Right lobe of liver (tissue), 4 donors: Measurements from ENCODE around the gene ZNF341.

Source experiments
- CTCF ChIP-seq, 4 donors: fragments of 200-600 bp in 3 of 4; fragments of 450-650 bp in 1 of 4; IDR thresholded peaks; one replicate each; pipeline versions ENCODE4 v1.5.1 to v1.8.0; 2016 to 2022; ENCODE audit warnings: antibody characterized with exemption in 4 of 4, mild to moderate bottlenecking in 2 of 4
- POLR2A ChIP-seq: fragments of 450-650 bp; IDR thresholded peaks from one replicate; pipeline ENCODE4 v1.6.1; 2017; ENCODE audit warnings: antibody characterized with exemption, mild to moderate bottlenecking
- donor health status: DM: no; HTN: no; CAD: no.
- donor health status: DM: no; HTN: no; CAD: no.
- donor health status: DM: no; HTN: yes; CAD: no.

DNA sequence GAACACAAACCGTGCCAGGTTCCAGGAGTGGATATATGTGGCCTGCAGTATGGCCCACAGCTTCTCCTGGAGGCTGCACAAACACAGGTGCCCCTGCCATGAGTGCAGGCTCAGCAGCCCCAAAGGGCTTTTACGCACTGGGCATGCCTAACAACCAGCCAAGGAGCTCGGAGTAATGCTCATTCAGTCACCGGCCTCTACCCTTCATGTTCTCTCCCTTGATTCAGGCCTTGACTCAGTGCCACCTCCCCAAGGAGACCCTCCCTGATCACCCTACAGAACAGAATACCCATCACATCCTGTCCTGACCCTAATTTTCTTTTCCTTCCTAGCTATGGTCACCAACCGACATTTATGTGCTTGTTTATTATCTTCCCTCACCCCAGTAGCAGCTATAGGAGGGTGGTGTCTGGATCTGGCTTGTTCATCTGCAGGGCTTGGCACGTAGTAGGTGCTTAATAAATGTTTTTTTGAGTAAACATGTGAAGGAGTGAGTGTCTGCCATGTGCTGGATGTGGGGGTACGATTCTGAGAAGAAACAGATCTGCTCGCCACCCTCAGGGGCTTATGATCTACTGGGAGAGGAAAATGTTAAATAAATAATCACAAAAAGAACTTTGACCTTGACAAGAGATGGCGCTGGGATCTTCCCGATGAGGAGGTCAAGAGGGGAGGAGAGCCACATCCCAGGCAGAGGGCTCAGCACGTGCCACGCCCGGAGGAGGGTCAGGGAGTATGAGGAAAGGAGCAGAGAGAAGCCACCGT lies 20.9 kb upstream of the ZNF341 start:
- no peak for TF ChIP-seq POLR2A
- TF ChIP-seq CTCF (IDR thresholded peaks at IDR 0.05) = no peak
